ENCODE results near the gene PPP2R5A. TPM values are rescaled to one million over a fixed set of nuclear protein-coding genes. Genes with fewer than 3 reads are reported as not detected.

Gene PPP2R5A
- total and polyA plus RNA-seq, 4 donors = 27.7 to 45.2 (median 37.6) TPM

DNA sequence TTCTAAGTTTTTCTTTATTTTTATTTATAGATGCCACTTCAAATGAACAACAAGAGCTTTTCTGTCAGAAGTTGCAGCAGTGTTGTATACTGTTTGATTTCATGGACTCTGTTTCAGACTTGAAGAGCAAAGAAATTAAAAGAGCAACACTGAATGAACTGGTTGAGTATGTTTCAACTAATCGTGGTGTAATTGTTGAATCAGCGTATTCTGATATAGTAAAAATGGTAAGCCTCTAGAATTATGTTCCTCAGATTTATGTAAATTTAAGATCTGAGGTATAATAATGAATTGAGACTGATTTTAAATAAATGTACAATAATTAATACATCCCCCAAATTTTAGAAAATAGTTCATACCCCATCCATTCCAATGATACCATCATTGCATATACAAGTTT, 43.9 kb downstream of the PPP2R5A start:
- no peak overlapping the region for H3K4me3 ChIP-seq (ENCODE audit: low read depth, low read length)
- no peak overlapping the region for H3K27ac ChIP-seq (ENCODE audit: low read depth, low read length)
- no peaks in the 10 kb centered on the region for H3K4me1 ChIP-seq (ENCODE audit: control insufficient read depth, insufficient read depth, low read length)
- no peaks in the 10 kb centered on the region for H3K27me3 ChIP-seq (ENCODE audit: control insufficient read depth, insufficient read depth, low read length)
- no peak for DNase-seq (ENCODE audit: low read depth in 4 of 6, low spot score in 6 of 6)
- WGBS (ENCODE audit: insufficient coverage) = no CpG with 5 or more reads among the region's 2 CpGs
- H3K9me3 ChIP-seq (ENCODE audit: control insufficient read depth, insufficient read depth, low read length) = no peaks in the 10 kb centered on the region
- peaks cover 4% of the 10 kb centered on the region for H3K36me3 ChIP-seq (ENCODE audit: control insufficient read depth, insufficient read depth, low read length)

DNA sequence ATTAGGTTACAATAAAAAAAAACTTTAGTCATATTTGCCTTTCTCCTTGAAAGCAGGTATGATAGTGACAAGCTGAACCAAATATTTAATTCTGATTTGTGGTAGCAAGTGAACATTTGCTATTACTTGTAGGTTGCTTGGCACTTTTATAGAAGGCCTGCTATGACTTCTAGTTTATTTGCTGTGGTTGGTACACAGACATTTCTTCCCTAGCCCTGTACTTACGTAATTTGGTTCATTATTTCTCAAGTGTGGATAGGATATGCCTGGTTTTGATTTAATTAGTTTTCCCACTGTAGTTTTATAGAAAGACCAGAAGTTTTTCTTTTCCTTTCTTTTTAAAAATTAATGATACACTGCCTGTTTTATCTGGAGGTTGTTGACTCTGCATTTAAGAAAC, 55.9 kb downstream of the PPP2R5A start:
- no peaks in the 10 kb centered on the region for H3K9me3 ChIP-seq (ENCODE audit: control insufficient read depth, insufficient read depth, low read length)
- H3K4me1 ChIP-seq (ENCODE audit: control insufficient read depth, insufficient read depth, low read length) = no peaks in the 10 kb centered on the region
- no peak for DNase-seq (ENCODE audit: low read depth in 4 of 6, low spot score in 6 of 6)
- no peak overlapping the region for H3K4me3 ChIP-seq (ENCODE audit: low read depth, low read length)
- no peaks in the 10 kb centered on the region for H3K27me3 ChIP-seq (ENCODE audit: control insufficient read depth, insufficient read depth, low read length)
- no peak overlapping the region for H3K27ac ChIP-seq (ENCODE audit: low read depth, low read length)
- peaks cover 10% of the 10 kb centered on the region for H3K36me3 ChIP-seq (ENCODE audit: control insufficient read depth, insufficient read depth, low read length)
- WGBS (ENCODE audit: insufficient coverage) = no CpG with 5 or more reads among the region's 1 CpG

DNA sequence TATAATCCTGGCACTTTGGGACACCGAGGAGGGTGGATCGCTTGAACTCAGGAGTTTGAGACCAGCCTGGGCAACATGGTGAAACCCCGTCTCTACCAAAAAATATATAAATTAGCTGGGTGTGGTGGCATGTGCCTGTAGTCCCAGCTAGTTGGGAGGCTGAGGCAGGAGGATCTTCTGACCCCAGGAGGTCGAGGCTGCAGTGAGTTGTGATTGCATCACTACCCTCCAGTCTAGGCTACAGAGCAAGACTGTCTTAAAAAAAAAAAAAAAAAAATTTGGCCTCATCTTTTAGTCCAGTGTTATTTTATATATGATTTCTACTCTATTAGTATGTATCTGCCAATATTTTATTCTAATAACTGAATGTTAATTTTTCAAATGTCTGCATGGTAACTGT, 59.7 kb downstream of the PPP2R5A start:
- Histone ChIP-seq H3K36me3 (ENCODE audit: control insufficient read depth, insufficient read depth, low read length) (peaks cover 6% of the 10 kb centered on the region), H3K4me3 (ENCODE audit: low read depth, low read length) (no peak overlapping the region), H3K4me1 (ENCODE audit: control insufficient read depth, insufficient read depth, low read length) (no peaks in the 10 kb centered on the region), H3K27me3 (ENCODE audit: control insufficient read depth, insufficient read depth, low read length) (no peaks in the 10 kb centered on the region), H3K9me3 (ENCODE audit: control insufficient read depth, insufficient read depth, low read length) (no peaks in the 10 kb centered on the region), H3K27ac (ENCODE audit: low read depth, low read length) (no peak overlapping the region)
- WGBS (ENCODE audit: insufficient coverage) = 100% methylated on average over 1 of the region's 4 CpGs
- DNase-seq (ENCODE audit: low read depth in 4 of 6, low spot score in 6 of 6) = no peak

DNA sequence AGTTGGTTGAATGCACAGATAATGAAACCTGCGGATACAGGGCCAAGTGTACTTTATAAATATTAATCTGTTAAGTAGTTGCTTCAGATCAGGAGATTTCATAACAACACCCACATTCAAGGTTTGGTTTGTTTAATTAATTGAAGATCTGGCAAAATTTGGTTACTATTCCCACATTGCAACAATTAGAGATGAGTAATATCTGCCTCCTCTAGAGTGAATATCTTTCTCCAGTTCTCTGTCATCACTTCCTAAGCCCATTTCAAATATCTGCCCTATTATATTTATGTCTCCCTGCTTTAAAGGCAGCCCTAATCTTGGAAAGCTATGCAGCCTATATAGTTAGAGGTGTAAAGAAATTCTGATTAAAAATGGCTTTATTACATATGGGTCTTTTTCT, 61.4 kb downstream of the PPP2R5A start:
- WGBS (ENCODE audit: insufficient coverage) = no CpG with 5 or more reads among the region's 1 CpG
- no peak for DNase-seq (ENCODE audit: low read depth in 4 of 6, low spot score in 6 of 6)
- H3K4me3 ChIP-seq (ENCODE audit: low read depth, low read length) = no peak overlapping the region
- H3K27me3 ChIP-seq (ENCODE audit: control insufficient read depth, insufficient read depth, low read length) = no peaks in the 10 kb centered on the region
- H3K9me3 ChIP-seq (ENCODE audit: control insufficient read depth, insufficient read depth, low read length) = no peaks in the 10 kb centered on the region
- peaks cover 8% of the 10 kb centered on the region for H3K36me3 ChIP-seq (ENCODE audit: control insufficient read depth, insufficient read depth, low read length)
- H3K4me1 ChIP-seq (ENCODE audit: control insufficient read depth, insufficient read depth, low read length) = no peaks in the 10 kb centered on the region
- H3K27ac ChIP-seq (ENCODE audit: low read depth, low read length) = no peak overlapping the region

DNA sequence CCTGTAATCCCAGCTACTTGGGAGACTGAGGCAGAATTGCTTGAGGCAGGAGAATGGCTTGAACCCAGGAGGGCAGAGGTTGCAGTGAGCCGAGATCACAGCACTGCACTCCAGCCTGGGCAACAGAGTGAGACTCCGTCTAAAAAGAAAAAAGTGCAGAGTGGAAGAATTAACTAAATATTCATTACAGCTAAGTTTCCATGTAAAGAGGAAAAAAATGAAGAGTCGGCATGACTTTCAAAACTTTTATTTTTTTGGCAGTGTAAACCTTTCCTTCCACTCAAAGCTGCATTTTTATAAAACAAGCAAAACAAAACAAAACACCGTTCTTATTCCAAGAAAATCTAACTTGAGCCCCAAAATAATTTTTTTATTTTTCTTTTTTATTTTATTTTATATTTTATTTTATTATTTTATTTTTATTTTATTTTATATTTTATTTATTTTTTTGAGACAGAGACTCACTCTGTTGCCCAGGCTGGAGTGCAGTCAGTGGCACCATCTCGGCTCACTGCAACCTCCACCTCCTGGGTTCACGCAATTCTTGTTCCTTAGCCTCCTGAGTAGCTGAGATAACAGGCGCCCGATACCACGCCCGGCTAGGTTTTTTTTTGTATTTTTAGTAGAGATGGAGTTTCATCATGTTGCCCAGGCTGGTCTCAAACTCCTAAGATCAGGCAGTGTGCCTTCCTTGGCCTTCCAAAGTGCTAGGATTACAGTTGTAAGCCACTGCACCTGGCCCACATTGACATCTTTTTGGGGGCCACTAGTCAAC, 66.6 kb downstream of the PPP2R5A start:
- Histone ChIP-seq H3K27me3 (ENCODE audit: control insufficient read depth, insufficient read depth, low read length) (no peaks in the 10 kb centered on the region), H3K4me1 (ENCODE audit: control insufficient read depth, insufficient read depth, low read length) (no peaks in the 10 kb centered on the region), H3K9me3 (ENCODE audit: control insufficient read depth, insufficient read depth, low read length) (no peaks in the 10 kb centered on the region), H3K36me3 (ENCODE audit: control insufficient read depth, insufficient read depth, low read length) (peaks cover 21% of the 10 kb centered on the region), H3K27ac (ENCODE audit: low read depth, low read length) (no peak overlapping the region), H3K4me3 (ENCODE audit: low read depth, low read length) (no peak overlapping the region)
- 100% methylated on average over 3 of the region's 10 CpGs for WGBS (ENCODE audit: insufficient coverage)
- no peak for DNase-seq (ENCODE audit: low read depth in 4 of 6, low spot score in 6 of 6)

DNA sequence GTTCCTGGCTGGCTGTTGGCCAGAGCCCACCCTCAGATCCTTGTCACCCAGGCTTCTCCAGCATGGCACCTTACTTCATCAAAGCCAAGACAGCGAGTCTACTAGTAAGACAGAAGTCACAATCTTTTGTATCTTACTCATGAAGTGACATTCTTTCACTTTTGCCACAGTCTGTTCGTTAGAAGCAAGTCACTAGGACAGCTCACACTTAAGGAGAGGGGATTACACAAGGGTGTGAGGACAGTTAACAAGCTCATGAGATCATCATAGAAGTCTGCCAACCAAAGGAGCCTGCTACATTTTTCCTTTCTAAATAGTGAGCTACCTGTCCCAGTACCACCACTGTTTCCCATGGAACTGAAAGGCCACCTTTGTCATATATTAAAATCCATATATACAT, 68.0 kb downstream of the PPP2R5A start:
- Histone ChIP-seq H3K36me3 (ENCODE audit: control insufficient read depth, insufficient read depth, low read length) (peaks cover 21% of the 10 kb centered on the region), H3K27ac (ENCODE audit: low read depth, low read length) (no peak overlapping the region), H3K9me3 (ENCODE audit: control insufficient read depth, insufficient read depth, low read length) (no peaks in the 10 kb centered on the region), H3K4me1 (ENCODE audit: control insufficient read depth, insufficient read depth, low read length) (no peaks in the 10 kb centered on the region), H3K4me3 (ENCODE audit: low read depth, low read length) (no peak overlapping the region), H3K27me3 (ENCODE audit: control insufficient read depth, insufficient read depth, low read length) (no peaks in the 10 kb centered on the region)
- DNase-seq (ENCODE audit: low read depth in 4 of 6, low spot score in 6 of 6) = no peak
- WGBS (ENCODE audit: insufficient coverage) = 100% methylated on average over 1 of the region's 2 CpGs

DNA sequence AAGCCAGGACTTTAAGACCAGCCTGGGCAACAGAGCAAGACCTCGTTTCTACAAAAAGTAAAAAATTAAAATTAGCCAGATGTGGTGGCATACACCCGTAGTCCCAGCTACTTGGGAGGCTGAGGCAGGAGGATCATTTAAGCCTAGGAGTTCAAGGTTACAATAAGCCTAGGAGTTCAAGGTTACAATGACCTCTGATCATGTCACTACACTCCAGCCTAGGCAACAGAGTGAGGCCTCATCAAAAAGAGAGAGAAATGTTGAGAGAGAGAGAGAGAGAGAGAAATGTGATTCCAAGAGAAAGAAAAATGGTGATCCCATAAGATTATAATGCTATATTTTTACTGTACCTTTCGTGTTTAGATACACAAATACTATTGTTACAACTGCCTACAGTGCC, 69.3 kb downstream of the PPP2R5A start:
- DNase-seq (ENCODE audit: low read depth in 4 of 6, low spot score in 6 of 6) = no peak
- H3K36me3 ChIP-seq (ENCODE audit: control insufficient read depth, insufficient read depth, low read length) = peaks cover 21% of the 10 kb centered on the region
- no peaks in the 10 kb centered on the region for H3K27me3 ChIP-seq (ENCODE audit: control insufficient read depth, insufficient read depth, low read length)
- H3K27ac ChIP-seq (ENCODE audit: low read depth, low read length) = no peak overlapping the region
- H3K4me3 ChIP-seq (ENCODE audit: low read depth, low read length) = no peak overlapping the region
- no peaks in the 10 kb centered on the region for H3K9me3 ChIP-seq (ENCODE audit: control insufficient read depth, insufficient read depth, low read length)
- 100% methylated on average over 2 of the region's 3 CpGs for WGBS (ENCODE audit: insufficient coverage)
- H3K4me1 ChIP-seq (ENCODE audit: control insufficient read depth, insufficient read depth, low read length) = no peaks in the 10 kb centered on the region

DNA sequence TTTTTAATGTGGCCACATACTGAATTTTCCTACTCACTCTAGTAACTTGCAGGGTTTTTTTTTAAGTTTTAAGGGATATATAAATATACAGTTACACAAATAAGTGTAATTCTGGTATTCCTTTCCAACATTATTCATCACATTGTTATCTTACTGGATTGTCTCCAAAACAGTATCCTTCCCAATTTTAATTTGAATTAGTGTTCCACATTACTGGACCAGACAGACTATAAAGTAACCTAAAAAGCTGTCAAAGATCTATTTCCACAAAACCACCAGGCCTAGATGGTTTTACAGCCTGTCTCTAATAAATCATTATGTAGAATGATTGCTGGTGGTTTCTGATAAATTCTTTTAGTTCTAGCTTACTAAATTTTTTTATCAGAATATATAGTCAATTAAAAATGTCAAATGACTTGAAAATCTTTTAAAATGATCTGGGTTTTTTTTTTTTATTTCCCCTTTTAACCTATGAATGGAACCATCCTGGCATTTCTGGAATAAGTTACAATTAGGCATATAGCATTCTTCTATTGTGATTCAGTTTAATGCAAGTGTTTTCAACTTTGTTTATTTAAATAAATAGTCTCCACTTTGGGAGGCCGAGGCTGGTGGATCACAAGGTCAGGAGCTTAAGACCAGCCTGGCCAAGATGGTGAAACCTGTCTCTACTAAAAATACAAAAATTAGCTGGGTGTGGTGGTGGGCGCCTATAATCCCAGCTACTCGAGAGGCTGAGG, 70.2 kb downstream of the PPP2R5A start:
- Histone ChIP-seq H3K4me1 (ENCODE audit: control insufficient read depth, insufficient read depth, low read length) (no peaks in the 10 kb centered on the region), H3K27ac (ENCODE audit: low read depth, low read length) (no peak overlapping the region), H3K36me3 (ENCODE audit: control insufficient read depth, insufficient read depth, low read length) (peaks cover 21% of the 10 kb centered on the region), H3K27me3 (ENCODE audit: control insufficient read depth, insufficient read depth, low read length) (no peaks in the 10 kb centered on the region), H3K4me3 (ENCODE audit: low read depth, low read length) (no peak overlapping the region), H3K9me3 (ENCODE audit: control insufficient read depth, insufficient read depth, low read length) (no peaks in the 10 kb centered on the region)
- no peak for DNase-seq (ENCODE audit: low read depth in 4 of 6, low spot score in 6 of 6)
- WGBS (ENCODE audit: insufficient coverage) = no CpG with 5 or more reads among the region's 3 CpGs

DNA sequence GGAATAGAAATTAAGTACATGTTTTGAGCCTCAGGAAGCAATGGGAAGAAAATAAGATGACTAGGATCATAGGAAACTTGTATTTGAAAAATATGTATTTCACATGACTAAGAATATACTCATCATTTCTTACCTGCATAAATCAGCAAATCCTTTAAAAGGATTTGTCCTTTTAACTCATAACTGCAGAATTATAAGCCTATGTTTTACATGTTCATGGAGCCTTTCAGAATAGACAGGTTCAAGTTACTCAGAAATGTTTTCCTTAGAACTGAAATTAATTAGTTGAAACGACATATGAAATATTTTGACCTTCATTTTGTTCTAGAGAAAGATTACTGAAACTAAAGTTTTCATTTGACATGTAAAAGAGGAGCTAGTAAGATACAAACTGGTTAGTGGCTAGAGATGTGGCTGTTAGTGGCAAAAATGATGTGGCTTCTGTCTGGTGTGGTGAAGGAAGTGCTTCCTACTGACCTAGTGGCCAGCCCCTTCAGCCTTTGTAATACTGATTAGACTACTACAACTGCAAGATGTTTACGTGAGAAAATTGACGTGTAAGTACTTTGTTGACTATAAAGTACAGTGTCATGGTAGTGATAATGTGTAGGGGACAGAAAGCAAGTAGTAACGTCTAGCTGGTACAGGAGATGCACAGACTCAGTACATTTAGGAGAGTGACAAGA, 74.7 kb downstream of the PPP2R5A start:
- H3K27ac ChIP-seq (ENCODE audit: low read depth, low read length) = no peak overlapping the region
- DNase-seq (ENCODE audit: low read depth in 4 of 6, low spot score in 6 of 6) = no peak
- H3K9me3 ChIP-seq (ENCODE audit: control insufficient read depth, insufficient read depth, low read length) = no peaks in the 10 kb centered on the region
- no peaks in the 10 kb centered on the region for H3K27me3 ChIP-seq (ENCODE audit: control insufficient read depth, insufficient read depth, low read length)
- no peaks in the 10 kb centered on the region for H3K4me1 ChIP-seq (ENCODE audit: control insufficient read depth, insufficient read depth, low read length)
- no peak overlapping the region for H3K4me3 ChIP-seq (ENCODE audit: low read depth, low read length)
- peaks cover 6% of the 10 kb centered on the region for H3K36me3 ChIP-seq (ENCODE audit: control insufficient read depth, insufficient read depth, low read length)
- WGBS (ENCODE audit: insufficient coverage) = 92% methylated on average over 1 of the region's 4 CpGs

Data from spinal cord (tissue), 10 donors.